Measurements from ENCODE around the gene ZFP64. TPM values are rescaled to one million over a fixed set of nuclear protein-coding genes. Genes with fewer than 3 reads are reported as not detected.
"Not testable (repeated sequence)": the region's sequence is repeated elsewhere in the genome, so short reads cannot be mapped to it uniquely, and the experiment has no call there.

Gene ZFP64
- 1 to 10 TPM; 6.7 to 8.6 TPM for total RNA-seq
- long read RNA-seq, partial matches to known transcripts: 2 of 5 reads
- long read RNA-seq, other reads (novel, unspliced or antisense): 1 of 5 reads

DNA sequence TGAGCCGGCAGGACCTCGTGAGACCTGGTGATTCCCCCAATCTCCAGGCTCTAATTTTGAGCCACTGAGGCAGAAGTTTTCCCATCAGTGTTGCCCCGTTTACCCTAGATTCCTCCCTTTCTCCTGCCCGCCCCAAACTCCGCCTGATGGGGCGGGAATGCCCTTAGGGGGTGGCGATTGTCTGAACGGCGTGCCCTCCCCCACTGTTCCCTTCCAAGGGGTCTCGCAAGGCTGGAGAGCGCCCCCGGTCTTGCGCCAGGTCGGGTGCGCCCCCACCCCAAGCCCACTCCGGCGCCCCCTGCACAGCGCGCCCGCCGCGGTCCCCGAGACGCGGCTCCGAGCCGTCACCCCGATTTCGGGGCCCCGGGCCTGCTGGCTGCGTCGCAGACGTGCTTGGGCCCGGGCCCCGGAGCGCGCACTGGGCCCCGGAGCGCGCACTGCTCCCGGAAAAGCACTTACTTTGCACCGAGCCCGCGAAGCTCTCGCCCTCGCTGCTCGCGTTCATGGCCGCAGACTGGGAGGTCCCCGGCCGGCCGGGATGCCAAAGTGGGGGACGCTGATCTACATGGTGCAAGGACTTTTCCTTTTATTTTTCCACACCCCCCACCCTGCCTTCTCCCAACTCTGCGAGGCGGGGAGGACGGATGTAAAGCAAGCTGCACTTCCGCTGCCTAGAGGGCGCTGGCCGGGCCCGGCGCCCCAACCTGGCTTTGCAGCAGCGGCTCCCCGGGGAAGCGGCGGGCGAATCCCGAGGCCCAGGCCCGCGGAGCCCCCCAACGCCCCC is at the start of gene ZFP64:
Gene ZFP64 (minus strand): TSS at position 648 of the 784 bp plus-strand sequence. CDS start 143 bp downstream, at position 505.
- ATAC-seq: peak; percentile 93 to 95
- intact Hi-C loops (cut with DNase I): no loop called here
- peak; percentile 80 for DNase-seq

GRCh38 chr20:52240802-52241201 is 49.2 kb upstream of the ZFP64 start:
- intact Hi-C loops (cut with DNase I): loop anchor here in 1 of 2 donors (5.0 kb wide), 1 partner anchor 1306 kb away; no protein-coding TSS in a partner anchor
- ATAC-seq (no peak), DNase-seq (no peak)

- ATAC-seq (no peak), DNase-seq (no peak)
- intact Hi-C loops (cut with DNase I): no loop called here
Measured at GRCh38 chr20:52239102-52239501, 47.5 kb upstream of the ZFP64 start.

GRCh38 chr20:52236292-52236691 is 44.7 kb upstream of the ZFP64 start:
- ATAC-seq (no peak), DNase-seq (no peak)
- intact Hi-C loops (cut with DNase I): no loop called here

DNA sequence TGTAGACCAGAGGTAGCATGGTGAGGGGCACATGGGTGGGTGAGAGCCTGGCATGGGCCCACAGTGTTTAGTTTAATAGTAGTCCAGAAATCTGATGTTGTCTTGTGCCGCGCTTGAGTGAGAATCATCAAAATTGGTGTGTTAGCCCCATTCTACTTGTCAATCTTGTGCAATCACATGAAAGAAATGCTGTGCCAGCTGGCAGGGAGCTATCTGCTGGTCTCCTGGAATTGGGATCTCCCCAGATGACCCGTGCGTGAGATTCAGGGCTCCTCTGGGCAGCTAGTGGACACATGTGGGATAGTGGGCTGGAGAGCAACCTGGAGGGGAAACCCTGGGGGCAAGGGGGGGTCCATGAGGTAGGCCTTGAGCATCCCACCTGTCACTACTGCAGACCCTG is 43.5 kb upstream of the ZFP64 start:
- DNase-seq (no peak), ATAC-seq (no peak)
- intact Hi-C loops (cut with DNase I): no loop called here

GRCh38 chr20:52234302-52235045 is 42.9 kb upstream of the ZFP64 start:
- intact Hi-C loops (cut with DNase I): no loop called here
- DNase-seq: no peak
- no peak for ATAC-seq

GRCh38 chr20:52231230-52231746 is 39.7 kb upstream of the ZFP64 start:
- intact Hi-C loops (cut with DNase I): no loop called here
- DNase-seq (no peak), ATAC-seq (no peak)

GRCh38 chr20:52230409-52230808 is 38.8 kb upstream of the ZFP64 start:
- intact Hi-C loops (cut with DNase I): no loop called here
- no peak for ATAC-seq
- DNase-seq: no peak

DNA sequence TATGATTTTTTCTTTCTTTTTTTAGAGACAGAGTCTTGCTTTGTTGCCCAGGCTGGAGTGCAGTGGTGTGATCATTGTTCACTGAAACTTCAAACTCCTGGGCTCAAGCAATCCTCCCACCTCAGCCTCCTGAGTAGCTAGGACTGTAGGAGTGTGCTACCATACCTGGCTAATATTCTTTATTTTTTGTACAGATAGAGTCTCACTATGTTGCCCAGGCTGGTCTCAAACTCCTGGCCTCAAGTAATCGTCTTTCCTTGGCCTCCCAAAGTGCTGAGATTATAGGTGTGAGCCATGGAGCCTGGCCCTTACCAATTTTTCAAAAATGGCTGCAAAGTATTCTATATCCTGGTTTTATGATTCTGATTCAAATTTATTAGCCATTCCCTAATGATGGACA is 37.8 kb upstream of the ZFP64 start:
- intact Hi-C loops (cut with DNase I); ATAC-seq; DNase-seq: not testable (repeated sequence)

- DNase-seq: no peak
- ATAC-seq: no peak
- intact Hi-C loops (cut with DNase I): no loop called here
Measured at GRCh38 chr20:52226370-52226769, 34.8 kb upstream of the ZFP64 start.

DNA sequence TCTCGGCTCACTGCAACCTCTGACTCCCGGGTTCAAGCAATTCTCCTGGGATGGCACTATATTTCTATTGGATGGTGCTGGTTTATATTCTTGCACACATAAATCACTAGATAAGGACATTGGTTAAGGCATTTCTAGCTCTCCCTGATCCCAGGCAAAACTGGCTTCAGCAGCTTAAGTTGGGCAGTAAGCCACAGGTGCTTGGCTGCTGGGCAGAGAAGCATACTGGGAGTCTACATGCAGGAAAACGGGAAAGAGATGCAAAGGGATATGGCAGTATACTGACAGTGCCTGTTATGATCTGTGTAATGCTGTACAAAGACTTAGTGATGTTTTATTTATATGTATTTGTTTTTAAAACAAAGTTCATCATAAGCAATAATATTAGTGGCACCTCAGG is 33.3 kb upstream of the ZFP64 start:
- intact Hi-C loops (cut with DNase I): no loop called here
- no peak for DNase-seq
- no peak for ATAC-seq

GRCh38 chr20:52221362-52221761 is 29.8 kb upstream of the ZFP64 start:
- DNase-seq; ATAC-seq; intact Hi-C loops (cut with DNase I): not testable (repeated sequence)

- intact Hi-C loops (cut with DNase I); DNase-seq; ATAC-seq: not testable (repeated sequence)
Measured at GRCh38 chr20:52220891-52221290, 29.3 kb upstream of the ZFP64 start.

- intact Hi-C loops (cut with DNase I): no loop called here
- ATAC-seq (no peak), DNase-seq (no peak)
Measured at GRCh38 chr20:52219441-52219840, 27.9 kb upstream of the ZFP64 start.

GRCh38 chr20:52217689-52218395 is 26.3 kb upstream of the ZFP64 start:
- intact Hi-C loops (cut with DNase I): no loop called here
- no peak for ATAC-seq
- DNase-seq: no peak

DNA sequence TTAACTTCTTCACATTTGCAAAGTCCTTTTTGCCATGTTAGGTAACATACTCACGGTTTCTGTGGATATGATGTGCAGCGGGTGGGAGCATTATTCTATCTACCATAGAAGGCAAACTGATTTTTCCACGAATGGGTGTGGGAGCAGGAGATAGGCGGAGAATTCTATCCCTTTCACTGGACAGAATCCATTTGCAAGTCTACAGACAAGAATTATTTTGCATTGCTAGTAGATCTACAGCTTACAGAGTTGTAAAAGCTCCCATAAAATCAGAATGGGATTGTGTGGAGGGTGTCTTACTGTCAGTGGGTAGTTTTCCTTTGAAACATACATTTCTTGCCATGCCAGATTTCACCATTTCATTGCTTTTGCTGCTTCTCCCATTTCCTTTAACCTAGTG is 22.4 kb upstream of the ZFP64 start:
- intact Hi-C loops (cut with DNase I): no loop called here
- ATAC-seq (no peak), DNase-seq (no peak)

DNA sequence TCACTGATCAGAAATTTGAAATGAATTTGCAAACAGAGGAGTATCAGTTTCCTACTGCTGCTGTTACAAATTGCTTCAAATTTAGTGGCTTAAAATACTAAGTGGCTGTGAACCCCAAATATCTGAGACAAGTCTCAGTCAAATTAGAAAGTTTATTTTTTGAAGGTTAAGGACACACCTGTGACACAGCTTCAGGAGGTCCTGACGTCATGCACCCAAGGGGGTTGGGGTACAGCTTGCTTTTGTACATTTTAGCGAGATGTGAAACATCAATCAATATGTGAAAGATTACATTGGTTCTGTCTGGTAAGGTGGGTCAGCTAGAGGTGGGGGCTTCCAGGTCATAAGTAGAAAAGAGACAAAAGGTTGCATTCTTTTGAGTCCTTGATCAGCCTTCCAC is 21.4 kb upstream of the ZFP64 start:
- intact Hi-C loops (cut with DNase I): no loop called here
- DNase-seq (no peak), ATAC-seq (no peak)

DNA sequence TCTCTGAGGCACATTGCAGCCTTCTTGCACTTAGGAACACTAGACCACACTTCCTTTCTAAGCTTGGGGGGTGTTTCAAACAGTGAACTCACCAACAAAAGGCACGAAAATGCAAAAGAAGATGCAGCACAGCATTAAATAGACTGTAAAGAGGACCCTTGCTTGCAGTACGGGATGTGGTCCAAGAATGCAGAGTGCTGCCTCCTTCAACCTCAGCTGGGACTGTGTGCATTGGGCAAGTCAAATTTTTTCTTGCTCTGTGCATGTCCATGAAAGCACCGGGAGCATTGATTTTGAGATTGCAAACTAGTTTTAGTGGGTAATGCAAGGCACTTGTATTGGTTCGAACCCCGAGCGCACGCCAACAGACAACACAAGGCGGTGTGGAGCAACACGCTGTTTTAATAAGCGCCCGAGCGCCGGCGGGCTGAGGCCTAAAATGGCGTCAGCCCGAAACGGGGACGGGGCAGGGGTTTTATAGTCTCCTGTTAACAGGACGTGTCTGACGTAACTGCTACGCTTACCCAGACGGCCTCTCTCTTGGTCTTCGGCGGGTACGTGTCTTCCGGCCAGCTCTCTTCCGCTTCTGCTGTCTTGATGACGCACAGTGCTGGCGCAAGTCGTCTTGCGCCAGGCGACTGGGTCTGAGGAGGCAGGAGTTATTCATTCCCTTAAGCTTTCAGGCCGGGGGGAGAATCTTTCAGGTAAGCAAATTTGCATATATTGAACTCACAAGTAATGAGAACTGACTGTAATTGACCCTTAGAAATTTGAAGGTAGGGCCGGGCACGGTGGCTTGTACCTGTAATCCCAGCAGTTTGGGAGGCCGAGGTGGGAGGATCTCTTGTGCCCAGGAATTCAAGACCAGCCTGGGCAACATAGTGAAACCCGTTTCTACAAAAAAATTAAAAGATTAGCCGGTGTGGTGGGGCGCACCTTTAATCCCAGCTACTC is 18.7 kb upstream of the ZFP64 start:
- DNase-seq: no peak
- intact Hi-C loops (cut with DNase I): no loop called here
- ATAC-seq: no peak

Data from left cardiac atrium (tissue), 4 donors.